Lower lobe of right lung (tissue), 2 donors: ENCODE results near the gene BPIFB6. TPM values are rescaled to one million over a fixed set of nuclear protein-coding genes. Genes with fewer than 3 reads are reported as not detected.

Experiments
- ATAC-seq, 2 donors: fragments of 200-7000 bp; cut with Tn5 transposase; one replicate each; pipeline ENCODE4 v1.9.1; 2020 to 2022; ENCODE audit warnings: mild to moderate bottlenecking in 2 of 2, moderate library complexity in 2 of 2
- DNase-seq: peaks from one replicate; pipeline ENCODE4 v3.0.0-alpha.2; 2020
- H3K27ac ChIP-seq: fragments of 200-600 bp; one replicate; pipeline ENCODE4 v1.8.0; 2022
- H3K27me3 ChIP-seq: fragments of 200-600 bp; one replicate; pipeline ENCODE4 v1.8.0; 2022; ENCODE audit warnings: low read depth
- H3K36me3 ChIP-seq: fragments of 200-600 bp; one replicate; pipeline ENCODE4 v1.8.0; 2022; ENCODE audit warnings: mild to moderate bottlenecking
- H3K4me1 ChIP-seq: fragments of 200-600 bp; one replicate; pipeline ENCODE4 v1.8.0; 2022
- H3K4me3 ChIP-seq: fragments of 200-600 bp; one replicate; pipeline ENCODE4 v1.8.0; 2022; ENCODE audit warnings: mild to moderate bottlenecking
- H3K9me3 ChIP-seq: fragments of 200-600 bp; one replicate; pipeline ENCODE4 v1.8.0; 2022
- CTCF ChIP-seq: fragments of 200-600 bp; IDR thresholded peaks from one replicate; pipeline ENCODE4 v1.8.0; 2022; ENCODE audit warnings: antibody characterized with exemption, mild to moderate bottlenecking
- intact Hi-C: fragments of 100-400 bp; cut with DNase I; formaldehyde crosslinking; loops from one replicate; pipeline ENCODE4 v1.11.0; 2022
- total RNA-seq: library from RNA; stranded (reverse); fragmentation: NEBNext Ultra II Directional; extraction: Animal tissue kit (Norgen Biotek cat#: 25700); gene quantifications from one replicate; pipeline ENCODE4 v1.2.1, GENCODE V29; 2021
- donor health status: DM: no; HTN: yes; CAD: no; lungs with severe emphysema.

Gene BPIFB6
- total RNA-seq, 1 donor from 2014 or later = not detected

- DNase-seq = no peak
These were observed 14.8 kb upstream of the BPIFB6 start for GRCh38 chr20:33016581-33017109.

GRCh38 chr20:33017542-33017941 is 13.9 kb upstream of the BPIFB6 start:
- DNase-seq = no peak

More at GRCh38 chr20:33016581-33017109, 14.8 kb upstream of the BPIFB6 start:
- intact Hi-C loops = no loop called here
- no peak for ATAC-seq
- Histone ChIP-seq H3K4me3 (no peak overlapping the region), H3K36me3 (no peaks in the 10 kb centered on the region), H3K4me1 (no peaks in the 10 kb centered on the region), H3K9me3 (no peaks in the 10 kb centered on the region), H3K27me3 (no peaks in the 10 kb centered on the region), H3K27ac (no peak overlapping the region)
- TF ChIP-seq CTCF = no peak

GRCh38 chr20:33018169-33018931 is 13.1 kb upstream of the BPIFB6 start:
- no peak overlapping the region for H3K27ac ChIP-seq
- H3K4me3 ChIP-seq = no peak overlapping the region
- intact Hi-C loops = no loop called here
- DNase-seq (no peak), ATAC-seq (no peak)
- no peaks in the 10 kb centered on the region for H3K36me3 ChIP-seq
- no peak for TF ChIP-seq CTCF
- no peaks in the 10 kb centered on the region for H3K4me1 ChIP-seq
- no peaks in the 10 kb centered on the region for H3K9me3 ChIP-seq
- H3K27me3 ChIP-seq = no peaks in the 10 kb centered on the region

More at GRCh38 chr20:33017542-33017941, 13.9 kb upstream of the BPIFB6 start:
- Histone ChIP-seq H3K4me3 (no peak overlapping the region), H3K27ac (no peak overlapping the region), H3K36me3 (no peaks in the 10 kb centered on the region), H3K27me3 (no peaks in the 10 kb centered on the region), H3K9me3 (no peaks in the 10 kb centered on the region), H3K4me1 (no peaks in the 10 kb centered on the region)
- intact Hi-C loops = no loop called here
- ATAC-seq = no peak
- TF ChIP-seq CTCF = no peak

GRCh38 chr20:33019465-33020277 is 11.8 kb upstream of the BPIFB6 start:
- TF ChIP-seq CTCF = no peak
- Histone ChIP-seq H3K4me3 (no peak overlapping the region), H3K4me1 (no peaks in the 10 kb centered on the region), H3K9me3 (no peaks in the 10 kb centered on the region), H3K27ac (no peak overlapping the region), H3K27me3 (no peaks in the 10 kb centered on the region), H3K36me3 (no peaks in the 10 kb centered on the region)
- no peak for DNase-seq
- intact Hi-C loops = no loop called here
- ATAC-seq = no peak

- no peaks in the 10 kb centered on the region for H3K9me3 ChIP-seq
- intact Hi-C loops = no loop called here
- no peak overlapping the region for H3K4me3 ChIP-seq
- H3K36me3 ChIP-seq = no peaks in the 10 kb centered on the region
- H3K27ac ChIP-seq = no peak overlapping the region
- H3K27me3 ChIP-seq = no peaks in the 10 kb centered on the region
- no peak for ATAC-seq
- TF ChIP-seq CTCF = no peak
- no peaks in the 10 kb centered on the region for H3K4me1 ChIP-seq
- no peak for DNase-seq
These were observed 10.9 kb upstream of the BPIFB6 start for GRCh38 chr20:33020278-33021161.
